T follicular helper cell (primary cell): ENCODE results near the gene AFMID.
A peak's percentile ranks its signal among the peaks of the same experiment; 100 is the strongest.
"Not testable (repeated sequence)": the region's sequence is repeated elsewhere in the genome, so short reads cannot be mapped to it uniquely, and the experiment has no call there.

Experiments
- DNase-seq: peaks from one replicate; pipeline ENCODE4 v3.0.0-alpha.2; 2020; ENCODE audit warnings: low read depth

The AFMID gene

GRCh38 chr17:78154903-78155811 is 32.0 kb upstream of the AFMID start:
- DNase-seq, result no peak

GRCh38 chr17:78159575-78160158 is 27.5 kb upstream of the AFMID start:
- DNase-seq, result no peak

- no peak for DNase-seq
Observed at GRCh38 chr17:78163881-78164747, 23.0 kb upstream of the AFMID start.

GRCh38 chr17:78164748-78165607 is 22.2 kb upstream of the AFMID start:
- no peak for DNase-seq

- no peak for DNase-seq
Observed at GRCh38 chr17:78166416-78166815, 20.7 kb upstream of the AFMID start.

GRCh38 chr17:78168242-78168902 is 18.8 kb upstream of the AFMID start, which contains the start of gene SYNGR2:
TSS of gene SYNGR2 (plus strand) at chr17:78168581. CDS start at chr17:78168617, 36 bp downstream.
- peak; percentile 78 for DNase-seq

- DNase-seq, result peak; percentile 53
Observed at GRCh38 chr17:78168903-78169793, 18.0 kb upstream of the AFMID start.

GRCh38 chr17:78170692-78171590 is 16.2 kb upstream of the AFMID start:
- no peak for DNase-seq

- not testable (repeated sequence) for DNase-seq
Observed at GRCh38 chr17:78171591-78172248, 15.4 kb upstream of the AFMID start.

GRCh38 chr17:78172249-78173051 is 14.7 kb upstream of the AFMID start:
- no peak for DNase-seq

GRCh38 chr17:78173097-78173715 is 14.0 kb upstream of the AFMID start:
- DNase-seq, result no peak

- no peak for DNase-seq
Observed at GRCh38 chr17:78174346-78174869, 12.8 kb upstream of the AFMID start.

GRCh38 chr17:78174870-78175642 is 12.1 kb upstream of the AFMID start:
- no peak for DNase-seq

GRCh38 chr17:78175643-78175981 is 11.6 kb upstream of the AFMID start:
- DNase-seq, result no peak

- peak; percentile 63 for DNase-seq
Observed at GRCh38 chr17:78176548-78177025, 10.6 kb upstream of the AFMID start.

GRCh38 chr17:78179372-78179771 is 7.8 kb upstream of the AFMID start:
- no peak for DNase-seq
